HepG2 (cell line): ENCODE data around the gene RSPRY1. TPM values are rescaled to one million over a fixed set of nuclear protein-coding genes. Genes with fewer than 3 reads are reported as not detected.

Source experiments
- ATAC-seq: fragments of 200-7000 bp; cut with Tn5 transposase; 3 replicates; pipeline ENCODE4 v1.9.1; 2020; ENCODE audit warnings: mild to moderate bottlenecking, moderate library complexity
- BruUV-seq: library from RNA; stranded (reverse); fragments of 400-500 nt; replicated peaks from 2 replicates; lab custom pipeline; 2021; lab: Mats Ljungman, UMichigan
- CTCF ChIA-PET: fragments of 300-600 bp; formaldehyde crosslinking; extraction: SDS; loops from one replicate; lab custom pipeline; 2021; ENCODE audit warnings: low total read pairs, inconsistent platforms, low intra/inter-chr PET ratio; lab: Yijun Ruan, JAX
- POLR2A ChIA-PET: fragments of 350-600 bp; sonication (Branson Sonifier 250); formaldehyde crosslinking; loops from one replicate; lab custom pipeline; 2020; ENCODE audit warnings: antibody characterized with exemption, inconsistent platforms; lab: Yijun Ruan, JAX
- DNase-seq: peaks from one replicate; pipeline ENCODE4 v3.0.0-alpha.2; 2015; ENCODE audit warnings: low spot score
- FAIRE-seq: peaks from 3 replicates; lab custom pipeline; 2011; peaks lifted over from hg19 to GRCh38; lab: Jason Lieb, UNC
- H2AFZ ChIP-seq: one replicate; pipeline ENCODE4 v1.6.1; 2011; ENCODE audit warnings: low read length, inconsistent platforms
- H3K27ac ChIP-seq: fragments of 300-600 bp; 3 replicates; pipeline ENCODE4 v1.8.0; 2011; ENCODE audit warnings: mixed run types, mild to moderate bottlenecking, mixed read lengths, low read length, inconsistent platforms; ENCODE audit not compliant: insufficient read depth; ENCODE audit errors: extremely low read length
- H3K27me3 ChIP-seq, 2 experiments: fragments of 200-600 bp in 1 of 2; 2 replicates in 1 of 2; 3 replicates in 1 of 2; pipeline versions ENCODE4 v1.6.0 to v1.8.0; 2011; ENCODE audit warnings: low read length in 2 of 2, mild to moderate bottlenecking in 2 of 2, moderate library complexity in 2 of 2, inconsistent platforms in 1 of 2; ENCODE audit not compliant: insufficient read depth in 2 of 2, control insufficient read depth in 1 of 2
- H3K36me3 ChIP-seq, 2 experiments: fragments of 200-600 bp in 1 of 2; replicated peaks in 1 of 2; 2 replicates in 1 of 2; 3 replicates in 1 of 2; pipeline versions ENCODE4 v1.5.1 to v1.8.0; 2011; ENCODE audit warnings: low read length in 2 of 2, inconsistent platforms in 1 of 2; ENCODE audit not compliant: insufficient read depth in 2 of 2, control insufficient read depth in 1 of 2
- H3K4me1 ChIP-seq: 2 replicates; pipeline ENCODE4 v1.5.1; 2012; ENCODE audit warnings: low read length, inconsistent platforms; ENCODE audit not compliant: insufficient read depth
- H3K4me2 ChIP-seq: 2 replicates; pipeline ENCODE4 v1.6.0; 2011; ENCODE audit warnings: low read depth, low read length, inconsistent platforms
- H3K4me3 ChIP-seq, 3 experiments: fragments of 200-600 bp in 1 of 3; sonication (generic), shearing (Covaris generic) in 1 of 3; replicated peaks in 1 of 3; 2 replicates each; pipeline ENCODE4 v1.5.1; 2011 to 2016; ENCODE audit warnings: low read length in 3 of 3, inconsistent platforms in 2 of 3, low read depth in 2 of 3, mild to moderate bottlenecking in 2 of 3, control low read depth in 1 of 3, mixed read lengths in 1 of 3; ENCODE audit not compliant: insufficient read depth in 1 of 3
- H3K79me2 ChIP-seq: one replicate; pipeline ENCODE4 v1.6.1; 2011; ENCODE audit warnings: low read length, inconsistent platforms; ENCODE audit not compliant: insufficient read depth
- H3K9ac ChIP-seq: 2 replicates; pipeline ENCODE4 v1.6.0; 2011; ENCODE audit warnings: mild to moderate bottlenecking, low read depth, low read length, inconsistent platforms; ENCODE audit not compliant: insufficient read depth
- H3K9me3 ChIP-seq: 2 replicates; pipeline ENCODE4 v1.5.1; 2012; ENCODE audit warnings: mild to moderate bottlenecking, low read length
- H4K20me1 ChIP-seq: 2 replicates; pipeline ENCODE4 v1.6.0; 2011; ENCODE audit warnings: inconsistent platforms, mild to moderate bottlenecking, low read length, moderate library complexity; ENCODE audit not compliant: insufficient read depth
- GATAD2A ChIP-seq: IDR thresholded peaks from 2 replicates; pipeline ENCODE4 v1.6.1; 2016
- MAX ChIP-seq: IDR thresholded peaks from 2 replicates; pipeline ENCODE4 v1.6.1; 2012; ENCODE audit warnings: inconsistent platforms
- MTA3 ChIP-seq: sonication (generic); formaldehyde crosslinking; IDR thresholded peaks from 2 replicates; pipeline ENCODE4 v1.4.0; 2020; ENCODE audit warnings: missing genetic modification reagents
- MXD4 ChIP-seq: IDR thresholded peaks from 2 replicates; pipeline ENCODE4 v1.6.1; 2016; ENCODE audit warnings: mild to moderate bottlenecking, missing biosample characterization, missing genetic modification reagents
- NFE2L2 ChIP-seq: fragments of 150-350 bp; IDR thresholded peaks from 2 replicates; pipeline ENCODE4 v1.6.1; 2014; ENCODE audit warnings: low read length
- NR2C2 ChIP-seq: sonication (generic); formaldehyde crosslinking; IDR thresholded peaks from 2 replicates; pipeline ENCODE4 v1.4.0; 2020; ENCODE audit warnings: missing genetic modification reagents, mild to moderate bottlenecking, moderate library complexity, borderline replicate concordance
- POLR2AphosphoS5 ChIP-seq: IDR thresholded peaks from 2 replicates; pipeline ENCODE4 v1.6.1; 2012; ENCODE audit warnings: low read depth, low read length
- PRPF4 ChIP-seq: fragments of 200-400 bp; formaldehyde crosslinking; IDR thresholded peaks from 2 replicates; pipeline ENCODE4 v1.6.1; 2016; ENCODE audit warnings: low read length, low read depth; ENCODE audit not compliant: poor library complexity, severe bottlenecking
- RFXAP ChIP-seq: sonication (generic); formaldehyde crosslinking; IDR thresholded peaks from 2 replicates; pipeline ENCODE4 v1.4.0; 2020; ENCODE audit warnings: missing genetic modification reagents, borderline replicate concordance
- SNAPC4 ChIP-seq: sonication (generic); formaldehyde crosslinking; IDR thresholded peaks from 2 replicates; pipeline ENCODE4 v1.4.0; 2020; ENCODE audit warnings: mild to moderate bottlenecking, missing genetic modification reagents
- TFDP1 ChIP-seq: IDR thresholded peaks from 2 replicates; pipeline ENCODE4 v1.6.1; 2016; ENCODE audit warnings: missing compliant biosample characterization, missing genetic modification reagents, borderline replicate concordance
- ZNF263 ChIP-seq: sonication (generic); formaldehyde crosslinking; IDR thresholded peaks from 2 replicates; pipeline ENCODE4 v1.4.0; 2020; ENCODE audit warnings: missing genetic modification reagents
- ZNF614 ChIP-seq: IDR thresholded peaks from 2 replicates; pipeline ENCODE4 v1.6.1; 2018; ENCODE audit warnings: missing biosample characterization, missing genetic modification reagents, inconsistent platforms, borderline replicate concordance
- ZNF674 ChIP-seq: sonication (generic); formaldehyde crosslinking; IDR thresholded peaks from 2 replicates; pipeline ENCODE4 v1.5.0; 2020; ENCODE audit warnings: low read depth, mild to moderate bottlenecking, missing genetic modification reagents
- ZSCAN5A ChIP-seq: sonication (generic); formaldehyde crosslinking; IDR thresholded peaks from 2 replicates; pipeline ENCODE4 v1.8.0; 2022; ENCODE audit warnings: mild to moderate bottlenecking, missing genetic modification reagents, borderline replicate concordance
- WGBS: methylation state at CpG from one replicate; pipeline ENCODE4 v1.1.6; 2017; ENCODE audit warnings: low lambda C conversion rate; 5-methylcytosine and 5-hydroxymethylcytosine counted together
- in situ Hi-C: cut with HindIII; loops from 2 replicates; pipeline ENCODE4 v1.10.0; 2017; ENCODE audit warnings: low pct_unique_long_range_greater_than_20kb; ENCODE audit not compliant: extremely low pct_ligation_motif_present
- intact Hi-C: fragments of 100-400 bp; cut with micrococcal nuclease; formaldehyde crosslinking; loops from one replicate; pipeline ENCODE4 v1.10.0; 2022; ENCODE audit not compliant: unreplicated experiment
- polyA plus RNA-seq, 8 experiments: library from polyadenylated mRNA; depleted of rRNA in 3 of 8; stranded (reverse) in 7 of 8; unstranded in 1 of 8; fragments of >200 nt; fragmentation: Illumina TruSeq in 4 of 8; extraction: Trizol in 4 of 8; gene quantifications; 2 replicates each; pipeline versions ENCODE4 v1.2.1 to v1.2.3, GENCODE V29; 2011 to 2016; ENCODE audit warnings: low read depth in 4 of 8, missing spikeins in 1 of 8, mixed read lengths in 1 of 8; ENCODE audit not compliant: insufficient read depth in 1 of 8
- total RNA-seq, 5 experiments: library from RNA; depleted of rRNA; stranded (reverse); fragments of >200 nt; fragmentation: Illumina TruSeq; extraction: Trizol; gene quantifications; 2 replicates each; pipeline ENCODE4 v1.2.3, GENCODE V29; 2016; ENCODE audit warnings: low read depth in 1 of 5

The RSPRY1 gene
- total and polyA plus RNA-seq, 2 of the 13 experiments (the other 11 are each of a cell fraction or from before 2014, with no cell fraction given), result 53.4 to 61.0 TPM

GRCh38 chr16:57268804-57269800, 83.0 kb downstream of the RSPRY1 start:
- 0 out of 2 replicates have a peak overlapping the region, but pooled peaks have one; percentile 14 for H3K9ac ChIP-seq
- H3K36me3 ChIP-seq, result peaks cover 7 to 11% of the 10 kb centered on the region in 2 experiments; a peak in 4 of 5 replicates
- peaks cover 16% of the 10 kb centered on the region for H4K20me1 ChIP-seq
- POLR2A ChIA-PET, result interaction anchor here (0.9 to 4.0 kb wide), 6 partner anchors 11 to 104 kb away, joined by 3 to 19 read pairs (median 4); partner anchors contain the start of genes ARL2BP and CX3CL1
- DNase-seq (peak; percentile 56), FAIRE-seq (peak; percentile 75), ATAC-seq (peak; percentile 40)
- H3K27me3 ChIP-seq, result no peaks in the 10 kb centered on the region
- no peak overlapping the region for H2AFZ ChIP-seq
- H3K4me2 ChIP-seq, result peak overlapping the region; percentile 55
- peak overlapping the region; percentile 29 for H3K27ac ChIP-seq
- no TSS peak for BruUV-seq
- CTCF ChIA-PET, result no interaction called here
- H3K79me2 ChIP-seq, result peaks cover 35% of the 10 kb centered on the region
- H3K9me3 ChIP-seq, result no peaks in the 10 kb centered on the region
- H3K4me3 ChIP-seq, result peak overlapping the region in 1 of 3 experiments; percentile 29; a peak in 2 of 6 replicates
- in situ Hi-C loops (no loop called here), intact Hi-C loops (loop anchor here (2.0 kb wide), 1 partner anchor 16 kb away; no protein-coding TSS in a partner anchor)
- WGBS, result 31% methylated on average over 10 of the region's 14 CpGs
- H3K4me1 ChIP-seq, result peaks cover 82% of the 10 kb centered on the region
- TF ChIP-seq RFXAP (CRISPR knock-in tag), result 0 out of 2 replicates have a peak, but pooled peaks have one; percentile 21
- TF ChIP-seq MAX, result peak; percentile 43; the same call in 1 of the 2 replicates
- no peak for TF ChIP-seq NFE2L2
- TF ChIP-seq SNAPC4 (CRISPR knock-in tag), result no peak
- no peak for TF ChIP-seq MXD4 (CRISPR knock-in tag)
- TF ChIP-seq ZNF263 (CRISPR knock-in tag), result peak; percentile 99
- TF ChIP-seq PRPF4, result no peak
- TF ChIP-seq ZNF614 (CRISPR knock-in tag), result no peak
- TF ChIP-seq ZSCAN5A (CRISPR knock-in tag), result no peak
- TF ChIP-seq GATAD2A (CRISPR knock-in tag), result 0 out of 2 replicates have a peak, but pooled peaks have one; percentile 44
- TF ChIP-seq POLR2AphosphoS5, result peak; percentile 39; the same call in 1 of the 2 replicates
- TF ChIP-seq NR2C2 (CRISPR knock-in tag), result no peak
- no peak for TF ChIP-seq TFDP1 (CRISPR knock-in tag)
- TF ChIP-seq MTA3, result no peak
- no peak for TF ChIP-seq ZNF674
